ENCODE results near the gene MIPOL1.

DNA sequence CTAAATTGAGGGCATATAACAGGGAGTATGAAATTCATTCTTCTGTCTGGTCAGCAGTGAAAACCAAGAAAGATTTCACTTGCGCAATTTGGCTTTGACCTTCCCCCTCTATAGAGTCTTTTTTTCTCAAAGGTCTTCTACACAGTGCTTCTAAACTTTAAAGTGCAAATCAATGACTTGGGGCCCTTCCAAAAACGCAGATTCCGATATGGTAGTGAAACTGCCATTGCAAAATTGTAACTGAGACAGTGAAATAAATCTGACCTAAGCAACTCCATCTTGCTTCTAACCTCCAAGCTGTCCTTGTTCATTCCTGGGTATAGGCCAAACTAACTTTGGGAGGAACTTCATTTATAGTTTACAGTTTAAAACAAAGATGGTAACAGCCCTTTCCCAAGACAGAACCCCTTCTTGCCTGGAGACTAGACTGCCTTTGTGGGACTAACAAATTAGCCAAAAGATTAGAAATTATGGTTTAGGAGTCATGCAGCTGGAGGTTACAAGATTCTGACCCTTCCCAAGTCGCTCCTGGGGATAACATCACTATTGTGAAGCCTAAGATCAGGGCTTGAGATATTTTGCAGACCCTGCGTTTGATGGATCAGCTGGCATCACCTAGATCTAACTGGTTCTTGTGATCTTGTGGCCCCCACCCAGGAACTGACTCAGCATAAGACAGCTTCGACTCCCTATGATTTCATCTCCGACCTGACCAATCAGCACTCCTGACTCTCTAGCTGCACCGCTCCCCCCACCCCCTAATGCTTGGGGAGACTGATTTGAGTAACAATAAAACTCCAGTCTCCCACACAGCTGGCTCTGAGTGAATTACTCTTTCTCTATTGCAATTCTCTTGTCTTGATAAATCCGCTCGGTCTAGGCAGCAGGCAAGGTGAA lies 30.3 kb upstream of the MIPOL1 start:
- TF ChIP-seq CTCF (IDR thresholded peaks at IDR 0.05) (no peak), POLR2A (IDR thresholded peaks at IDR 0.05) (no peak)
